Trophoblast cell (in vitro differentiated cells and primary cell): ENCODE results near the gene CENPF.

Experiments used
- DNase-seq, 2 donors: peaks; one replicate each; pipeline ENCODE4 v3.0.0-alpha.2; 2016
- H2AFZ ChIP-seq: 2 replicates; pipeline ENCODE4 v1.6.1; 2013; ENCODE audit warnings: low read length, moderate library complexity, mild to moderate bottlenecking; ENCODE audit not compliant: insufficient read depth, poor library complexity
- H2AK5ac ChIP-seq: 2 replicates; pipeline ENCODE4 v1.6.1; 2013; ENCODE audit warnings: mild to moderate bottlenecking, low read length
- H2BK120ac ChIP-seq: 2 replicates; pipeline ENCODE4 v1.6.1; 2013; ENCODE audit warnings: low read length, mild to moderate bottlenecking, moderate library complexity; ENCODE audit not compliant: insufficient read depth, poor library complexity
- H2BK12ac ChIP-seq: 2 replicates; pipeline ENCODE4 v1.6.1; 2013; ENCODE audit warnings: mild to moderate bottlenecking, low read length, moderate library complexity
- H2BK5ac ChIP-seq: 2 replicates; pipeline ENCODE4 v1.6.1; 2013; ENCODE audit warnings: low read length, low read depth, moderate library complexity, mild to moderate bottlenecking; ENCODE audit not compliant: poor library complexity
- H3K14ac ChIP-seq: 2 replicates; pipeline ENCODE4 v1.6.1; 2013; ENCODE audit warnings: mild to moderate bottlenecking, low read length
- H3K18ac ChIP-seq: 2 replicates; pipeline ENCODE4 v1.6.1; 2013; ENCODE audit warnings: mild to moderate bottlenecking, low read length
- H3K23ac ChIP-seq: 2 replicates; pipeline ENCODE4 v1.6.1; 2013; ENCODE audit warnings: low read length
- H3K27ac ChIP-seq: 2 replicates; pipeline ENCODE4 v1.5.1; 2013; ENCODE audit warnings: low read depth, mild to moderate bottlenecking, inconsistent platforms, low read length, moderate library complexity
- H3K27me3 ChIP-seq: 2 replicates; pipeline ENCODE4 v1.6.1; 2013; ENCODE audit warnings: inconsistent platforms, mild to moderate bottlenecking, low read length, moderate library complexity; ENCODE audit not compliant: insufficient read depth
- H3K36me3 ChIP-seq, 2 experiments: 1 replicate in 1 of 2; 2 replicates in 1 of 2; pipeline ENCODE4 v1.6.1; 2013; ENCODE audit warnings: low read length in 2 of 2, mild to moderate bottlenecking in 2 of 2, moderate library complexity in 1 of 2; ENCODE audit not compliant: insufficient read depth in 2 of 2, control insufficient read depth in 1 of 2
- H3K4ac ChIP-seq: 2 replicates; pipeline ENCODE4 v1.6.1; 2013; ENCODE audit warnings: low read depth, mild to moderate bottlenecking, low read length, moderate library complexity
- H3K4me1 ChIP-seq, 2 experiments: 1 replicate in 1 of 2; 2 replicates in 1 of 2; pipeline ENCODE4 v1.6.1; 2013; ENCODE audit warnings: low read length in 2 of 2, mild to moderate bottlenecking in 2 of 2, moderate library complexity in 1 of 2; ENCODE audit not compliant: insufficient read depth in 2 of 2, control insufficient read depth in 1 of 2
- H3K4me2 ChIP-seq: 2 replicates; pipeline ENCODE4 v1.6.1; 2013; ENCODE audit warnings: inconsistent platforms, mild to moderate bottlenecking, low read length, moderate library complexity
- H3K4me3 ChIP-seq: 2 replicates; pipeline ENCODE4 v1.5.1; 2013; ENCODE audit warnings: mild to moderate bottlenecking, low read depth, low read length, inconsistent platforms
- H3K79me1 ChIP-seq: one replicate; pipeline ENCODE4 v1.6.1; 2013; ENCODE audit warnings: low read length
- H3K79me2 ChIP-seq: 2 replicates; pipeline ENCODE4 v1.6.1; 2013; ENCODE audit warnings: low read length, mild to moderate bottlenecking; ENCODE audit not compliant: control insufficient read depth, insufficient read depth, poor library complexity
- H3K9ac ChIP-seq: 2 replicates; pipeline ENCODE4 v1.6.1; 2013; ENCODE audit warnings: mild to moderate bottlenecking, low read length
- H3K9me3 ChIP-seq: 2 replicates; pipeline ENCODE4 v1.6.1; 2013; ENCODE audit warnings: low read depth, mild to moderate bottlenecking, control low read depth, inconsistent platforms, low read length; ENCODE audit not compliant: insufficient read depth
- H4K12ac ChIP-seq: 2 replicates; pipeline ENCODE4 v1.6.1; 2013; ENCODE audit warnings: low read depth, mild to moderate bottlenecking, low read length, moderate library complexity
- H4K8ac ChIP-seq: 2 replicates; pipeline ENCODE4 v1.6.1; 2013; ENCODE audit warnings: low read depth, mild to moderate bottlenecking, low read length, moderate library complexity
- H4K91ac ChIP-seq: one replicate; pipeline ENCODE4 v1.6.1; 2013; ENCODE audit warnings: low read depth, mild to moderate bottlenecking, low read length, moderate library complexity
- WGBS: extraction: QIAGEN DNeasy Blood & Tissue Kit; methylation state at CpG from one replicate; pipeline ENCODE4 v1.1.7; 2013; ENCODE audit warnings: missing lambda C conversion rate; ENCODE audit not compliant: insufficient read length, insufficient coverage; ENCODE audit errors: extremely low coverage; 5-methylcytosine and 5-hydroxymethylcytosine counted together

The CENPF gene

GRCh38 chr1:214570442-214570841 is 32.6 kb upstream of the CENPF start:
- Histone ChIP-seq H3K9me3 (no peaks in the 10 kb centered on the region), H2BK12ac (no peak overlapping the region), H4K91ac (no peak overlapping the region), H4K8ac (no peak overlapping the region), H3K9ac (no peak overlapping the region), H2BK120ac (no peak overlapping the region), H3K79me2 (no peaks in the 10 kb centered on the region), H3K27me3 (no peaks in the 10 kb centered on the region), H4K12ac (no peak overlapping the region), H3K18ac (no peak overlapping the region), H2BK5ac (no peak overlapping the region), H3K27ac (no peak overlapping the region), H3K4me2 (no peak overlapping the region), H3K36me3 (no peaks in the 10 kb centered on the region), H3K4ac (no peak overlapping the region), H3K23ac (no peak overlapping the region), H2AK5ac (no peak overlapping the region), H3K4me3 (no peak overlapping the region), H3K4me1 (peaks cover 4 to 7% of the 10 kb centered on the region in 2 experiments), H3K79me1 (peaks cover 9% of the 10 kb centered on the region), H3K14ac (no peak overlapping the region), H2AFZ (no peak overlapping the region)
- no CpG with 5 or more reads among the region's 2 CpGs for WGBS
- peak; percentile 16 to 60 for DNase-seq

GRCh38 chr1:214571281-214571680 is 31.7 kb upstream of the CENPF start:
- no peak overlapping the region for H3K4ac ChIP-seq
- no peak for DNase-seq

GRCh38 chr1:214573386-214574318 is 29.3 kb upstream of the CENPF start:
- Histone ChIP-seq H3K4me2 (no peak overlapping the region), H3K9ac (no peak overlapping the region), H4K8ac (no peak overlapping the region), H2AK5ac (no peak overlapping the region), H3K4me1 (peaks cover 4 to 7% of the 10 kb centered on the region in 2 experiments), H2BK120ac (no peak overlapping the region), H3K4me3 (no peak overlapping the region), H3K23ac (no peak overlapping the region), H2BK5ac (peak overlapping the region; percentile 82), H3K9me3 (peaks cover 3% of the 10 kb centered on the region), H3K4ac (no peak overlapping the region), H3K27ac (peak overlapping the region; percentile 43), H4K12ac (no peak overlapping the region), H3K79me1 (peaks cover 9% of the 10 kb centered on the region), H4K91ac (peak overlapping the region; percentile 64), H3K18ac (no peak overlapping the region), H3K79me2 (no peaks in the 10 kb centered on the region), H2AFZ (no peak overlapping the region), H3K14ac (no peak overlapping the region), H2BK12ac (no peak overlapping the region), H3K36me3 (peaks cover 0 to 3% of the 10 kb centered on the region in 2 experiments), H3K27me3 (no peaks in the 10 kb centered on the region)
- WGBS: no CpG with 5 or more reads among the region's 11 CpGs
- DNase-seq: peak; percentile 21 to 82

More at GRCh38 chr1:214571281-214571680, 31.7 kb upstream of the CENPF start:
- Histone ChIP-seq H4K91ac (no peak overlapping the region), H3K27ac (no peak overlapping the region), H3K23ac (no peak overlapping the region), H3K9ac (no peak overlapping the region), H2BK5ac (no peak overlapping the region), H3K79me1 (peaks cover 9% of the 10 kb centered on the region), H2AFZ (no peak overlapping the region), H3K9me3 (no peaks in the 10 kb centered on the region), H3K4me2 (no peak overlapping the region), H3K18ac (no peak overlapping the region), H3K36me3 (no peaks in the 10 kb centered on the region), H3K27me3 (no peaks in the 10 kb centered on the region), H3K14ac (no peak overlapping the region), H4K12ac (no peak overlapping the region), H2BK120ac (no peak overlapping the region), H3K4me3 (no peak overlapping the region), H4K8ac (no peak overlapping the region), H3K4me1 (peaks cover 4 to 7% of the 10 kb centered on the region in 2 experiments), H2AK5ac (no peak overlapping the region), H3K79me2 (no peaks in the 10 kb centered on the region), H2BK12ac (no peak overlapping the region)

GRCh38 chr1:214574598-214575411 is 28.2 kb upstream of the CENPF start:
- Histone ChIP-seq H2BK5ac (no peak overlapping the region), H3K4me2 (no peak overlapping the region), H3K27ac (no peak overlapping the region), H3K4me1 (peaks cover 4 to 7% of the 10 kb centered on the region in 2 experiments), H4K12ac (no peak overlapping the region), H3K23ac (no peak overlapping the region), H2BK12ac (peak overlapping the region; percentile 83), H3K4ac (no peak overlapping the region), H4K8ac (no peak overlapping the region), H2AK5ac (peak overlapping the region; percentile 61), H3K9me3 (peaks cover 3% of the 10 kb centered on the region), H3K79me2 (no peaks in the 10 kb centered on the region), H3K18ac (no peak overlapping the region), H4K91ac (no peak overlapping the region), H3K4me3 (no peak overlapping the region), H3K14ac (no peak overlapping the region), H2AFZ (no peak overlapping the region), H3K9ac (no peak overlapping the region), H3K27me3 (no peaks in the 10 kb centered on the region), H2BK120ac (no peak overlapping the region), H3K36me3 (peaks cover 0 to 3% of the 10 kb centered on the region in 2 experiments), H3K79me1 (peaks cover 9% of the 10 kb centered on the region)
- DNase-seq: peak; percentile 30 to 95
- WGBS: no CpG with 5 or more reads among the region's 3 CpGs
